ENCODE results near the gene ADARB1.

- TF ChIP-seq, protein P1, sequence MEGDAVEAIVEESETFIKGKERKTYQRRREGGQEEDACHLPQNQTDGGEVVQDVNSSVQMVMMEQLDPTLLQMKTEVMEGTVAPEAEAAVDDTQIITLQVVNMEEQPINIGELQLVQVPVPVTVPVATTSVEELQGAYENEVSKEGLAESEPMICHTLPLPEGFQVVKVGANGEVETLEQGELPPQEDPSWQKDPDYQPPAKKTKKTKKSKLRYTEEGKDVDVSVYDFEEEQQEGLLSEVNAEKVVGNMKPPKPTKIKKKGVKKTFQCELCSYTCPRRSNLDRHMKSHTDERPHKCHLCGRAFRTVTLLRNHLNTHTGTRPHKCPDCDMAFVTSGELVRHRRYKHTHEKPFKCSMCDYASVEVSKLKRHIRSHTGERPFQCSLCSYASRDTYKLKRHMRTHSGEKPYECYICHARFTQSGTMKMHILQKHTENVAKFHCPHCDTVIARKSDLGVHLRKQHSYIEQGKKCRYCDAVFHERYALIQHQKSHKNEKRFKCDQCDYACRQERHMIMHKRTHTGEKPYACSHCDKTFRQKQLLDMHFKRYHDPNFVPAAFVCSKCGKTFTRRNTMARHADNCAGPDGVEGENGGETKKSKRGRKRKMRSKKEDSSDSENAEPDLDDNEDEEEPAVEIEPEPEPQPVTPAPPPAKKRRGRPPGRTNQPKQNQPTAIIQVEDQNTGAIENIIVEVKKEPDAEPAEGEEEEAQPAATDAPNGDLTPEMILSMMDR (conservative IDR thresholded peaks at IDR 0.05; ENCODE audit: low read depth, low read length) = no peak
- no peak for TF ChIP-seq EZH2phosphoT487 (IDR thresholded peaks at IDR 0.05; ENCODE audit: borderline replicate concordance, low read length)
These were observed 48.2 kb upstream of the ADARB1 start for GRCh38 chr21:45026066-45026745.

Measured in PC-3 (cell line).